ENCODE results near the gene SLC39A8.

GRCh38 chr4:102350634-102351033 is 5.4 kb upstream of the SLC39A8 start:
- TF ChIP-seq ZNF70 (CRISPR knock-in tag; IDR thresholded peaks at IDR 0.05) (no peak), ARNTL (CRISPR knock-in tag; IDR thresholded peaks at IDR 0.05; ENCODE audit: borderline replicate concordance, low read depth) (no peak)
